GM21619 (cell line): Measurements from ENCODE around the gene KRTAP10-3.

ENCODE experiments used
- ATAC-seq: cut with Tn5 transposase; IDR thresholded peaks from one replicate; pipeline ENCODE4 v1.9.1; 2021; ENCODE audit not compliant: unreplicated experiment

KRTAP10-3 gene

GRCh38 chr21:44519346-44520325 is 39.0 kb downstream of the KRTAP10-3 start:
- no peak for ATAC-seq

GRCh38 chr21:44518686-44519085 is 39.9 kb downstream of the KRTAP10-3 start:
- no peak for ATAC-seq

- ATAC-seq = no peak
Observed at GRCh38 chr21:44517175-44517899, 41.3 kb downstream of the KRTAP10-3 start.

- ATAC-seq = no peak
Observed at GRCh38 chr21:44516828-44517174, 41.8 kb downstream of the KRTAP10-3 start.

GRCh38 chr21:44516342-44516741 is 42.3 kb downstream of the KRTAP10-3 start:
- ATAC-seq = no peak

- ATAC-seq = no peak
Observed at GRCh38 chr21:44515359-44516165, 43.0 kb downstream of the KRTAP10-3 start.

- ATAC-seq = no peak
Observed at GRCh38 chr21:44514746-44515358, 43.7 kb downstream of the KRTAP10-3 start.

GRCh38 chr21:44514218-44514520 is 44.4 kb downstream of the KRTAP10-3 start:
- ATAC-seq = no peak

GRCh38 chr21:44513389-44514217 is 45.0 kb downstream of the KRTAP10-3 start:
- no peak for ATAC-seq

GRCh38 chr21:44512496-44513388 is 45.9 kb downstream of the KRTAP10-3 start:
- no peak for ATAC-seq

- ATAC-seq = no peak
Observed at GRCh38 chr21:44511938-44512275, 46.7 kb downstream of the KRTAP10-3 start.

- ATAC-seq = no peak
Observed at GRCh38 chr21:44511219-44511937, 47.2 kb downstream of the KRTAP10-3 start.

- no peak for ATAC-seq
Observed at GRCh38 chr21:44510508-44511218, 47.9 kb downstream of the KRTAP10-3 start.

- ATAC-seq = no peak
Observed at GRCh38 chr21:44510109-44510507, 48.5 kb downstream of the KRTAP10-3 start.

GRCh38 chr21:44509539-44509938 is 49.1 kb downstream of the KRTAP10-3 start:
- no peak for ATAC-seq

GRCh38 chr21:44508711-44509445 is 49.7 kb downstream of the KRTAP10-3 start:
- ATAC-seq = no peak

- ATAC-seq = no peak
Observed at GRCh38 chr21:44508426-44508710, 50.2 kb downstream of the KRTAP10-3 start.
